GM19372 (cell line): ENCODE measurements around the gene C6orf132.
"Not testable (repeated sequence)": the region's sequence is repeated elsewhere in the genome, so short reads cannot be mapped to it uniquely, and the experiment has no call there.

Source experiments
- ATAC-seq: cut with Tn5 transposase; IDR thresholded peaks from one replicate; pipeline ENCODE4 v1.9.1; 2021; ENCODE audit warnings: mild to moderate bottlenecking, low read depth, moderate library complexity; ENCODE audit not compliant: unreplicated experiment

Gene C6orf132

GRCh38 chr6:42162384-42162783 is 20.0 kb upstream of the C6orf132 start:
- ATAC-seq: no peak

GRCh38 chr6:42159431-42160024 is 17.1 kb upstream of the C6orf132 start:
- ATAC-seq: no peak

DNA sequence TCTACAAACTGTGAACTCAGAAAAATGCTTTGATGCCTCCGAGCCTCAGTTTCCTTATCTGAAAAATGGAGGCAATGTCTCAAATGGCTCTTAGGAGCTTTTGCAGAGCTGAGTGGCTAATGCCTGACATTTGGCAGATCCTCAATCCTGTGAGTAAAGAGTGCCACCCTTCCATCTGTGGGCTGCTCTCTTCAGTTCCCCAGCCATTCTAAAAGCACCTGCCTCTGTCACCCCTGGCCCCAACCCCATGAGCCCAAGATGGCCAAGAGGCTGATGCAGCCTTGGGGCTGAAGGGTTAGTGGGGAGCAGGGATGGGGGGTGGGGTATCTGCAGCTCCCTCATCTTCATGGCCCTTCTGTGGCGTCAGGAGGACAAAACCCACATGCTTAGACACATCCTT is 16.2 kb upstream of the C6orf132 start:
- no peak for ATAC-seq

DNA sequence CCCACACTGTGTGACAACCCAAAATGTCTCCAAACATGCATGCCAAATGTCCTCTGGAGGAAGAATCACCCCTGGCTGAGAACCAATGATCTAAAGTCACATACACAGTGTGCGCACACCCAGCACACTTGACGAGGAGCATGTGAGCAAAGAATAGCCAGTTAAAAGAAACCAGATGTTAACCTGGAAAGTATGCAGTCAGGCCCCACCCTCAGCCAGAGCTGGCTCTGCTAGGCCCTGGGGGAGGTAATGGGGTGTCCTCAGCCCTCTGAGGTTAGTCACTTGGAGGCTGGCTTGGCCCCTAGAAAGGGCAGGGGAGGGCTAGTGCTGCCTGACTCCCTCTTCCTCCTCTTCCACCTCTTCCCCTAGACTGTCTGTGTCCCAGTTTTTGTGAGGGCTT is 15.6 kb upstream of the C6orf132 start:
- ATAC-seq: no peak

DNA sequence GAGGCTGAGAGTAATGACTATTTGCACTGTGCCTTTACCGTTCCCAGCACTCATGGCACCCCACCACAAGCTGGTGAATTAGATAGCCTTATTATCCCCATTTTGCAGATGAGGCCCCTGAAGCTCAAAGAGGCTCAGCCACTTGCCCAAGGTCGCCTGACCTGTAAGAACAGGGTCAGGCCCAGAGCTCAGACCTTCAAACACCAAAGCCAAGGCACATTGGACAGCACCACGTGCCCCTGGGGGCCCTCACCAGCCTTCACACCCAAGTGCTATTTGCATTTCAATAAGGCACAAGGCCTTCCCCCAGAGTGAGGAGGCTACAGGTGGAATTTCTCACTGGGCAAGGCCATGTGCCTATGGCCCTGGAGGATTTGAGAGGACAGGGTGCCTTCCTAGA is 14.2 kb upstream of the C6orf132 start:
- ATAC-seq: no peak

DNA sequence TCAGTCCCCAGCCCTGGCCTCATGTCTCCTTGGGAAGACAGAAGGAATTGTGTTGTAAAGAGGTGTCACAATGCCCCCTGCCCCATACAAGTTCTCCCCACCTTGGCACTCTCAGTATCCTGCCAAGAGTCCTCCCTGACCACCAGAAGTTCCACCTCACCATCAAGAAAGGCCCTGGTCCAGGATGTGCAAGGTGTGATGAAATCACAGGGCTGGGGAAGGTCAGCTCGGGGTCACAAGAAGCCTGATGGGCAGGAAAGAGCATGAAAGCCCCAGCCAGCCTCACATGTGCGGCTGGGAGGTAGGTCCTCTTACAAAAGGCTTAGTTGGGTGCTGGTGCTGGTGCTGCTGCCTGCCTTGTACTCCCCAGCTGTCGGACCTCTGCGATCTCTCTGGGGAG is 12.9 kb upstream of the C6orf132 start:
- ATAC-seq: no peak

DNA sequence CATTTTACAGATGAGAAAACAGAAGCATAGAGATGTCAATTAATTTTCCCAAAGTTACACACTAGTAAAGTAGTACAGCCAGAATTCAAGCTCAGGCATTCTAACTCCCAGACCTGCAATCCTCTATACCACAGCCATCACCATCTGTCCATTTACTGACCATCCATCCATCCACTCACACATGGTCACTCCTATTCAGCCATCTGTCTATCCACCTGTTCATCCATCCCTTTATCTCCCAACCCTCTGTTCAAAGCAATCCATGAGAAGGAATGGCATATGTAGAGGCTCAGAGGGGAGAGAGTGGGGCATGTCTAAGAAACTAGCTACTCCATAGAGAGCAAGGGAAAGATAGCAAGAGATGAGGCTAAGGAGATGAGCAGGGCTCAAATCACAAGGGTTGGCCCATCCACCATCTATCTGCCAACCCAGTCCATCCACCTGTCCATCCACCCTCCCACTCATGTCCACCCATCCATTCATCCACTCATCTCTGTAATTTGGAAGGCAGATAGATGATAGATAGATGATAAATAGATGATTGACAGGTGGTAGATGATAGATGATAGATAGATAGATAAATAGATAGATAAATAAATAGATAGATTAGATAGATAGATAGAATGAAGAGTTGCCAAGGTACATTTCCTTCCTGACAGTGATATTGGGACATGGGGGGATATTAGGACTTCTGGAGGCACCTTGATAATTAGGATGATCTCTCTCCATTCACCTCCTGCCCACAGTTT is 12.2 kb upstream of the C6orf132 start:
- ATAC-seq: no peak

DNA sequence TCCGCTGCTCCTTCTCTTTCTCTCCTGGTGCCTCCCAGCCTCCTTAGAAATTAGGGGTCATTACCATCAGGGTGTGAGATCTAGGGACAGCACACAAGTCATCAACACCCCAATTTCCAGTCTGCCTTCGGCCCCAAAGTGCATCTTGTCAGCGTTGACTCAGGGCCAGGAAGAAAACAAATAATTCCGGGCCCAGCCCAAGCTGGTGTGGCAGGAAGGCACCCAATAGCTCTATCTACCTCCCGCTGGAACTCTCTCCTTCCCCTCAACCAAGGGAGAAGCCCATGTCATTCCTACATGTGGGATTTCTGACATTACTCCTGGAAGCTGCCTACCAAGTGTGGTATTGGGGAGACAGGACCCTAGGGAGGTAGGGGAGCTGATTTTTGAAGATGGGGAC is 11.5 kb upstream of the C6orf132 start:
- ATAC-seq: no peak

DNA sequence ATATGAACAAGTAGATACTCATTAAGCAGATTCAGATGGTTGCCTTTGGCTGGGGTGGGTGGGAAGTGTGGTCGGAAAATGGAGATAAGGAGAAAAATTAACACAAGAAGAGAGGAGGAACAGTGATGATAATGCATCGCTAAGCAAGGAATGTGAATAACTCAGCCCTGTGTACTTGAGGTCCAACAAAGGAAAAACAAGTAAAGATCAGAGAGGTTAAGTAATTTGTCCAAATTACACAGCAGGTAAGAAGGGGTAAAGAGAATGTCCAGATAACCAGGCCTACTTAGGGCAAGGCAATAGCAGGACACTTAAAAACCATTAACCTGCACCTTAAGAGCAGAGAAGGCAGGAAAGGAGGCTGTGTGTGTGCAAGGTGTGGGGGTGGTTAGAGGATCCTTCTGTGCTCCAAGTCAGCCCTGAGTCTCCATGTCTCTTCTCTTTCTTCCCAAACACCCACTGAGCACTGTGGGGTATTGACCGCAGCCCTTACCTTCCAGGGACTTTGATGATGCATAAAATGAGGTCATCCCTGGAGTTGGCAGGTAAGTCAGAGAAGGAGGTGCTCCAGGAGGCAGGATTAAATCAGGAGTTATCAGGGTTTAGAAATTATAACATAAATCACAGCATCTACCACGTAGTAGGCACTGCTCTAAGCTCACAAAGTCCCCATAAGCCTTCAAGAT is 10.3 kb upstream of the C6orf132 start:
- ATAC-seq: not testable (repeated sequence)

DNA sequence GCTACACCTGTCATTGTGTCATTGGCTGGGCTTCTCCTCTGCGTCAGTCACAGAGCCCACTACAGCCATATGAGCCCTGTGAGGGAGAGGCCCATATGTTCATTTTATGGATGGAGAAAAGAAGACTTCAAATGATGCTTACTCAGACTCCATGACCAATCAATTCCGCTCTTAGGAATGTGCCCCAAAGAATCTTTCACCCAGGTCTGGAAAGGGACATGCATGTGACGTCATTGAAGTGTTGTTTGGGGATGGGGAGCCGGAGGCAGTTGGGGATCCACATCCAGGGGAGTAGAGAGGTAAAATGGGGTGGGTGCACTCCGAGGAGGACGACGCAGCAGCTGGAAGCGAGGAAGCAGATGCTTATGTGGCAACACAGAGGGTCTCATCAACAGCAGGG is 9.6 kb upstream of the C6orf132 start:
- ATAC-seq: no peak

DNA sequence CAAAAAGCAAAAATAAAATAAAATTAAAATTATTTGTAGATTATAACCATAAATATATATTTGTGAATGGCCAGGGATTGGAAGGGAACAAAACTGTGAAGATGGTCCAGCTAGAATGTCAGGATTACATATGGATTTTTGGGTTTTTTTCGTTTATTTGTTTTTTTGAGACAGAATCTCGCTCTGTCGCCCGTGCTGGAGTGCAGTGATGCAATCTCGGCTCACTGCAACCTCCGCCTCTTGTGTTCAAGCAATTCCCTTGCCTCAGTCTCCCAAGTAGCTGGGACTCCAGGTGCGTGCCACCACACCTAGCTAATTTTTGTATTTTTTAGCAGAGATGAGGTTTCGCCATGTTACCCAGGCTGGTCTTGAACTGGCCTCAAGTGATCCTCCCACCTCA is 7.8 kb upstream of the C6orf132 start:
- no peak for ATAC-seq

GRCh38 chr6:42148058-42148457 is 5.6 kb upstream of the C6orf132 start:
- ATAC-seq: no peak

DNA sequence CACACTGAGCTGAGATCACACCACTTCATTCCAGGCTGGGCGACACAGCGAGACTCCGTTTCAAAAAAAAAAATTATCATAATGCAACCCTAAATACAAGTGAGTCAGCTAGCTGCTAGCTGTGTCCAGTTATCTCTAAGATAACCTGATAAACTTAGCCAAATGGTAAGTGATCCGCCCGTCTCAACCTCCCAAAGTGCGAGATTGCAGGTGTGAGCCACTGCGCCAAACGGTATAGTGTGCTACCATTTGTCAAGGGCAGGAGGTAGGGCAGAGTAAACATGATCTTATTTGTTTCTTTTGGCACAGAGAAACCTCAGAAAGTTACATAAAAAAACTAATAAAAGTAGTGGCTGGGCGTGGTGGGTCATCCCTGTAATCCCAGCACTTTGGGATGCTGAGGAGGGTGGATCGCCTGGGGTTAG is 4.7 kb upstream of the C6orf132 start:
- no peak for ATAC-seq

DNA sequence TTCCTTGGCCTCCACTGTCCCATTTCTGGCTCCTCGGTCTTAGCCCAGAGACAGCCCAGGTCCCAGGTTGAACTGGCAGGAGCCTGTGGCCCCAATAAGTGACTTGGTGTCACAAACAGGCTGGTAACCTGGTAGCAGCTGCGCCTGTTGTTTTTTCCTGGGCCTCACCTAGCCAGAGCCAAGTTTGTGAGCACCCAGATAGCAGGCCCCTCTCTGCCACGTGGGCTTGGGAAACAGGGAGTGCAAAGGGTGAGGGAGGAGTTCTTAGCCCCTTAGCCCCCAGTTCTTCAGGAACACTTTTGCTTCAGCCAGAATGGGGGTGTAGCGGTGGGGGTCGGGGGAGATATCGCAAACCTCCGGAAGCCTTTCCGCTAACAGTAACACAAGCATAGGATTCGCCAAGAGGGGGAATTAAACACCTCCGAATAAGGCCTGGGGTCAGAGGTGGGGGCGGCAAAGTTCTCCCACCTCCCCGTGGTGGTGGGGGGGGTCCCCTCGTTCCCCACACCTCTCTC is 760 bp downstream of the C6orf132 start:
- ATAC-seq: no peak

DNA sequence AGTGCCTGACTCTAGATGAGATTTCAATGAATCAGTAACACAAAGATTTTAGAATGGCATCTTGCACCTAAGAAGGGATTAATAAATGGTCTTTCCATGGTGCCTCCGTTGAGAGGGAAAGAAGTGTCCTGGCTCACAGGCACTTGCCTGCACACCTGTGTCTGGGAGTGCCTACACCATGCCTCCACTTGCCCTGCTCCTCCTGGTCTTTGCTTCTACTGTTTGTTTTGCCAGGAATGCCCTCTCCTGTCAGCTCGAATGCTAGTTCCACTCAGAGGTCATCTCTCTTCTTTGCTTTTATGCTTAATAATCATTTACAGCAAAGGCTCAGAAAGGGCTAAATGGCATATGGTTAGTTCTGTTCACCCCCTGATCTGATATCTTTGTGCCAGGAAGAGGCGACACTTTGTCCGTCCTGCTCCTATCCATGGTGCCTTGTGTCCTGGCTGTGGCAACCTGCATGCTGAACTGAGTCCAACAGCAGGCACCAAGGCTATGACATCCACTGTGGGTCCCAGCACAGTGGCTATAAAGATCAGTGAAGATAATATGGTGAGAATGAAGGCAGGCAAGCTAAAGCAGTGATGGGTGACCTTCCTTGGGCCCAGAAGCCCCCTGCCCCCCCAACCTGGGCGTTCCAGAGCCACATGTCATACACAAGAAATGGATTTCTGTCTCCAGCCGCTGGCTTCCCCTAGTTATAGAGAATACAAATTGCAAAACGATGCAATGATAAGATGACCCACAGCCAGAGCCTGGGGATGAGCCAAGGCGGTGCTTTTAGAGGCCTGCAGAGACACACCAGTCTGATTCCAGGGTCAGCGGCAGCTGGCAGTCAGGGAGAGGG is 1.4 kb downstream of the C6orf132 start:
- no peak for ATAC-seq

GRCh38 chr6:42140032-42140431 is 2.4 kb downstream of the C6orf132 start:
- ATAC-seq: no peak

DNA sequence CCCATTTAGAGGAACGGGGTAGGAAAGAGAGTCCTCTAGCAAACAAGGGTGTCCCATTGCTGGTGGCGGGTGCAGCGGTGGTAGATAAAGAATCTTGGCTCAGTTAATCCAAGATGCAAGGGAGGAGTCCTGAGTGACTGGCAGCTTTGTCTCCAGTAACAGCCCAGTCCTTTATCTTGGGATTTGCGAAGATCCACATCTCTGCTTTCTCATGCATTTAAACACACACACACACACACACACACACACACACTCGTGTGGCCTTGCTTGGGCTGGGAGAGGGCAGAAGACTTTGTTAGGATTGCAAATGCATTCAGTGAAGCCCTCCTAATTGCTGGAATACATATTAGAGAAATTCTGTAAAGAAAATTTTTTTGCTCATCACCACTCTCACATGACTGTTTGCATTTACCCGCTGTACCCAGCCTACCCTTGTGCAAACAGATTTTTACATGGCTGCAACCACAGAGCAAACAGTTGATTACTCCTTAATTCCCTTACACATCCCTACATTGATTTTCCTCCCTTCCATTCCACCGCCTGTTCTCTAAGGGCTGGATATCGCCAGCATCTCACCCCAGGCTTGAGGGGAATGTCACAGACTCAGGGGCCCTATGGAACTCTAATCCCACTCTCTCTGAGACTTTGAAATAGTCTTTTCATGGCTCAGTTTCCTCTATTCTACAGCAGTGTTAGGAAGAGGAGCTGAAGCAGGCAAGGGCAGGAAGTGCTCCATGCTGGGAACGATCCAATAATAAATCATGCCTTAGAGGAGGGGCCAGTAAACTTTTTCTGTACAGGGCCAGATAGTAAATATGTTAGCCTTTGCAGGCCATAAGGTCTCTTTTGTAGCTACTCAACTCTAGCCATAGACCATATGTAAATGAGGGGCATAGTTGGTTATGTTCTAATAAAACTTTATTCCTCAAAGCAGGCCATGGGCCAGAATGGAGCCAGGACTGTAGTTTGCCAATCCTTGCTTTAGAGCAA is 3.5 kb downstream of the C6orf132 start:
- ATAC-seq: no peak

GRCh38 chr6:42138190-42138589 is 4.2 kb downstream of the C6orf132 start:
- ATAC-seq: no peak

GRCh38 chr6:42137194-42137753 is 5.1 kb downstream of the C6orf132 start:
- no peak for ATAC-seq
